GM12878 (cell line): ENCODE results near the gene P2RY11. TPM values are rescaled to one million over a fixed set of nuclear protein-coding genes. Genes with fewer than 3 reads are reported as not detected.

Source experiments
- ATAC-seq: fragments of 200-7000 bp; cut with Tn5 transposase; 3 replicates; pipeline ENCODE4 v1.9.1; 2020; ENCODE audit warnings: mild to moderate bottlenecking, moderate library complexity
- BruUV-seq: library from RNA; stranded (reverse); fragments of 400-500 nt; replicated peaks from 2 replicates; lab custom pipeline; 2021; lab: Mats Ljungman, UMichigan
- CTCF ChIA-PET: fragments of 300-600 bp; sonication (Branson Sonifier 250); formaldehyde crosslinking; extraction: SDS; loops from one replicate; lab custom pipeline; 2021; ENCODE audit warnings: inconsistent platforms; lab: Yijun Ruan, JAX
- POLR2A ChIA-PET: fragments of 350-600 bp; formaldehyde crosslinking; extraction: SDS; loops from one replicate; lab custom pipeline; 2021; ENCODE audit warnings: inconsistent platforms; lab: Charles Lee
- RAD21 ChIA-PET: fragments of 300-600 bp; sonication (Branson Sonifier 250); formaldehyde crosslinking; loops from one replicate; lab custom pipeline; 2023; ENCODE audit warnings: antibody characterized with exemption; ENCODE audit not compliant: unreplicated experiment; lab: Charles Lee
- SMC1A ChIA-PET: fragments of 300-600 bp; sonication (Branson Sonifier 250); formaldehyde crosslinking; loops from one replicate; lab custom pipeline; 2023; ENCODE audit not compliant: unreplicated experiment, uncharacterized antibody; lab: Charles Lee
- DNase-seq: peaks from one replicate; pipeline ENCODE4 v3.0.0-alpha.2; 2011; ENCODE audit warnings: low read depth, low spot score
- FAIRE-seq: peaks from 3 replicates; lab custom pipeline; 2011; peaks lifted over from hg19 to GRCh38; lab: Jason Lieb, UNC
- H2AFZ ChIP-seq: 2 replicates; pipeline ENCODE4 v1.6.0; 2011; ENCODE audit warnings: low read depth, low read length, control low read depth; ENCODE audit not compliant: control insufficient read depth
- H3K27ac ChIP-seq: 2 replicates; pipeline ENCODE4 v1.5.1; 2011; ENCODE audit warnings: control low read depth; ENCODE audit not compliant: control insufficient read depth, insufficient read depth
- H3K27me3 ChIP-seq, 2 experiments: replicated peaks in 1 of 2; 2 replicates each; pipeline versions ENCODE4 v1.6.0 to v1.6.1; 2011; ENCODE audit warnings: low read length in 1 of 2; ENCODE audit not compliant: control insufficient read depth in 2 of 2, insufficient read depth in 2 of 2
- H3K36me3 ChIP-seq, 2 experiments: 2 replicates each; pipeline ENCODE4 v1.5.1; 2011; ENCODE audit warnings: low read length in 1 of 2; ENCODE audit not compliant: control insufficient read depth in 2 of 2, insufficient read depth in 2 of 2
- H3K4me1 ChIP-seq: 2 replicates; pipeline ENCODE4 v1.6.1; 2011; ENCODE audit warnings: mild to moderate bottlenecking, low read length, moderate library complexity, mixed read lengths; ENCODE audit not compliant: control insufficient read depth, insufficient read depth
- H3K4me2 ChIP-seq: 2 replicates; pipeline ENCODE4 v1.6.0; 2011; ENCODE audit warnings: control low read depth; ENCODE audit not compliant: control insufficient read depth, insufficient read depth
- H3K4me3 ChIP-seq: fragments of 200-600 bp; sonication (generic); 2 replicates; pipeline ENCODE4 v1.5.1; 2016
- H3K79me2 ChIP-seq: 2 replicates; pipeline ENCODE4 v1.6.0; 2011; ENCODE audit warnings: low read length; ENCODE audit not compliant: control insufficient read depth, insufficient read depth
- H3K9ac ChIP-seq: 2 replicates; pipeline ENCODE4 v1.8.0; 2011; ENCODE audit warnings: low read length, control low read depth, mixed read lengths; ENCODE audit not compliant: control insufficient read depth, insufficient read depth
- H3K9me3 ChIP-seq: replicated peaks from 3 replicates; pipeline ENCODE4 v1.5.1; 2011; ENCODE audit warnings: mild to moderate bottlenecking, low read length; ENCODE audit not compliant: control insufficient read depth, insufficient read depth
- H4K20me1 ChIP-seq: 2 replicates; pipeline ENCODE4 v1.6.0; 2011; ENCODE audit not compliant: control insufficient read depth, insufficient read depth
- FOXK2 ChIP-seq: fragments of 450-650 bp; IDR thresholded peaks from 2 replicates; pipeline ENCODE4 v1.6.1; 2017; ENCODE audit warnings: mild to moderate bottlenecking, moderate library complexity
- GABPA ChIP-seq: IDR thresholded peaks from 2 replicates; pipeline ENCODE4 v1.6.1; 2014; ENCODE audit warnings: antibody characterized with exemption, low read depth, mild to moderate bottlenecking, inconsistent platforms
- MEF2B ChIP-seq: fragments of 450-650 bp; IDR thresholded peaks from 2 replicates; pipeline ENCODE4 v1.6.1; 2018; ENCODE audit warnings: mild to moderate bottlenecking, moderate library complexity; ENCODE audit not compliant: partially characterized antibody, poor library complexity, severe bottlenecking
- MTA3 ChIP-seq: IDR thresholded peaks from 2 replicates; pipeline ENCODE4 v1.6.1; 2012; ENCODE audit warnings: low read length, inconsistent platforms, borderline replicate concordance
- RCOR1 ChIP-seq: conservative IDR thresholded peaks from 2 replicates; pipeline ENCODE4 v1.6.1; 2012; ENCODE audit warnings: low read depth, low read length, improper control_type of control experiment
- TCF7 ChIP-seq: IDR thresholded peaks from 2 replicates; pipeline ENCODE4 v1.6.1; 2014; ENCODE audit warnings: antibody characterized with exemption, borderline replicate concordance
- WGBS: methylation state at CpG from one replicate; pipeline ENCODE4 v1.1.6; 2016; ENCODE audit warnings: low lambda C conversion rate; ENCODE audit not compliant: insufficient replicate concordance, insufficient coverage; ENCODE audit errors: missing lambda C conversion rate; 5-methylcytosine and 5-hydroxymethylcytosine counted together
- in situ Hi-C: fragments of 300-500 bp; cut with MboI; formaldehyde crosslinking; loops from 9 replicates; pipeline ENCODE4 v1.14.3; 2018; ENCODE audit warnings: mixed read lengths
- intact Hi-C: fragments of 100-400 bp; cut with micrococcal nuclease; formaldehyde crosslinking; loops from one replicate; pipeline ENCODE4 v1.14.2; 2022; ENCODE audit not compliant: unreplicated experiment
- polyA plus RNA-seq, 11 experiments: library from polyadenylated mRNA; depleted of rRNA in 4 of 11; unstranded in 6 of 11; stranded (reverse) in 5 of 11; fragments of >200 nt; fragmentation: Nextera tagmentation in 4 of 11; fragmentation: Illumina TruSeq in 1 of 11; extraction: Ambion mirVana in 4 of 11; extraction: Trizol in 1 of 11; gene quantifications; 1 replicate in 1 of 11; 2 replicates in 10 of 11; pipeline versions ENCODE4 v1.2.1 to v1.2.3, GENCODE V29; 2011 to 2016; ENCODE audit warnings: inconsistent platforms in 2 of 11, missing spikeins in 2 of 11, low read depth in 1 of 11
- total RNA-seq, 4 experiments: library from RNA; depleted of rRNA in 3 of 4; stranded (reverse); fragments of >200 nt in 3 of 4; fragmentation: Illumina TruSeq in 1 of 4; extraction: Trizol in 1 of 4; gene quantifications; 2 replicates each; pipeline versions ENCODE4 v1.2.1 to v1.2.3, GENCODE V29; 2013 to 2021
- TF ChIP-seq, protein P1 (sequence below): fragments of 450-650 bp; IDR thresholded peaks from 2 replicates; pipeline ENCODE4 v1.6.1; 2014; ENCODE audit warnings: mild to moderate bottlenecking

P2RY11 gene
- total and polyA plus RNA-seq, 10 of the 15 experiments (the other 5 are each of a cell fraction or from before 2014, with no cell fraction given) = 0.14 to 46.5 (median 7.6) TPM

GRCh38 chr19:10132905-10133304, 21.4 kb downstream of the P2RY11 start (continued):
- TF ChIP-seq GABPA = no peak
- no peak for TF ChIP-seq MTA3
- no peak for TF ChIP-seq MEF2B
- TF ChIP-seq RCOR1 = no peak

- H3K9me3 ChIP-seq = no peaks in the 10 kb centered on the region
- no peaks in the 10 kb centered on the region for H3K27me3 ChIP-seq
- H3K4me1 ChIP-seq = no peaks in the 10 kb centered on the region
- H3K4me3 ChIP-seq = no peak overlapping the region
- intact Hi-C loops (no loop called here), in situ Hi-C loops (no loop called here)
- ChIA-PET POLR2A (no interaction called here), CTCF (interaction anchor here (0.7 to 3.0 kb wide), 3 partner anchors 13 to 117 kb away, joined by 3 to 12 read pairs (median 3); partner anchors contain the start of gene EIF3G), SMC1A (interaction anchor here (1.2 kb wide), 1 partner anchor 116 kb away, joined by 3 read pairs; no protein-coding TSS in a partner anchor), RAD21 (no interaction called here)
- BruUV-seq = no TSS peak
- H3K27ac ChIP-seq = no peak overlapping the region
- no peak overlapping the region for H2AFZ ChIP-seq
- DNase-seq (no peak), FAIRE-seq (no peak), ATAC-seq (no peak)
- peaks cover 40 to 48% of the 10 kb centered on the region in 2 experiments for H3K36me3 ChIP-seq
- no peaks in the 10 kb centered on the region for H3K79me2 ChIP-seq
- no peak overlapping the region for H3K4me2 ChIP-seq
- TF ChIP-seq, protein P1, sequence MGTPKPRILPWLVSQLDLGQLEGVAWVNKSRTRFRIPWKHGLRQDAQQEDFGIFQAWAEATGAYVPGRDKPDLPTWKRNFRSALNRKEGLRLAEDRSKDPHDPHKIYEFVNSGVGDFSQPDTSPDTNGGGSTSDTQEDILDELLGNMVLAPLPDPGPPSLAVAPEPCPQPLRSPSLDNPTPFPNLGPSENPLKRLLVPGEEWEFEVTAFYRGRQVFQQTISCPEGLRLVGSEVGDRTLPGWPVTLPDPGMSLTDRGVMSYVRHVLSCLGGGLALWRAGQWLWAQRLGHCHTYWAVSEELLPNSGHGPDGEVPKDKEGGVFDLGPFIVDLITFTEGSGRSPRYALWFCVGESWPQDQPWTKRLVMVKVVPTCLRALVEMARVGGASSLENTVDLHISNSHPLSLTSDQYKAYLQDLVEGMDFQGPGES = no peak
- TF ChIP-seq TCF7 (no peak), FOXK2 (no peak)
- H4K20me1 ChIP-seq = no peaks in the 10 kb centered on the region
- no peak overlapping the region for H3K9ac ChIP-seq
- WGBS = 94% methylated on average over 11 of the region's 11 CpGs
Measured at GRCh38 chr19:10133596-10133995, 22.1 kb downstream of the P2RY11 start.
